ENCODE measurements around the gene IGSF21.

DNA sequence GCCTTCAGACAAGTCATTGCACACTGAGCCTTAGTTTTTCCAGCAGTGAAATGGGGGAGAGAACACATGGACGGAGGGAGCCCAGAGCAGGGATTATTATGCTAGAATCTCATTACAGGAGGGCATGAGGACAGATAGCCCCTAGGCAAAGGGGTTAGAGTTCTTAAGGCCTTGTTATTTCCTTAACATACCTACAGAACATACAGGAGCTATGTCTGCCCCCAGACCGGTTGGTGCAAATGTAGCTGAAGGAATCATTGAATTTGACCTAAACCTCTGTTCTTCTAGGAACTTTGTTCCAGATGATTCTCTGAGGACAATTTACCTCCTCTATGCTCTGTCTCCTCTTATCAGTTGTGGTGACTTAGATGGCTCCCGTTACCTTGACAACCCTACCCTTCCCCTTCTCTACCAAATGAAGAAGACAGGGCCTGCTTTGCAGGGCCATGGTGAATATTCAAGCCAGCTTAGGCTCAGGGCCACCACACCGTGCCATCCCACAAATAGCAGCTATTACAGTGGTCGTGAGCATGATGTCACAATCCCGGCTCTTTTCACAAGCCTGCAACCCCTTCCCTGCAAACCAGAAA lies 156.9 kb downstream of the IGSF21 start:
- TF ChIP-seq POLR2A (IDR thresholded peaks at IDR 0.05) (no peak), CTCF (IDR thresholded peaks at IDR 0.05) (no peak)
